HepG2 (cell line): ENCODE results near the gene EPHA2. TPM values are rescaled to one million over a fixed set of nuclear protein-coding genes. Genes with fewer than 3 reads are reported as not detected.
A peak's percentile ranks its signal among the peaks of the same experiment; 100 is the strongest.

Experiments used
- ATAC-seq: fragments of 200-7000 bp; cut with Tn5 transposase; 3 replicates; pipeline ENCODE4 v1.9.1; 2020; ENCODE audit warnings: mild to moderate bottlenecking, moderate library complexity
- BruUV-seq: library from RNA; stranded (reverse); fragments of 400-500 nt; replicated peaks from 2 replicates; lab custom pipeline; 2021; lab: Mats Ljungman, UMichigan
- CTCF ChIA-PET: fragments of 300-600 bp; formaldehyde crosslinking; extraction: SDS; loops from one replicate; lab custom pipeline; 2021; ENCODE audit warnings: low total read pairs, inconsistent platforms, low intra/inter-chr PET ratio; lab: Yijun Ruan, JAX
- POLR2A ChIA-PET: fragments of 350-600 bp; sonication (Branson Sonifier 250); formaldehyde crosslinking; loops from one replicate; lab custom pipeline; 2020; ENCODE audit warnings: antibody characterized with exemption, inconsistent platforms; lab: Yijun Ruan, JAX
- DNase-seq: peaks from one replicate; pipeline ENCODE4 v3.0.0-alpha.2; 2015; ENCODE audit warnings: low spot score
- FAIRE-seq: peaks from 3 replicates; lab custom pipeline; 2011; peaks lifted over from hg19 to GRCh38; lab: Jason Lieb, UNC
- H2AFZ ChIP-seq: one replicate; pipeline ENCODE4 v1.6.1; 2011; ENCODE audit warnings: low read length, inconsistent platforms
- H3K27ac ChIP-seq: fragments of 300-600 bp; 3 replicates; pipeline ENCODE4 v1.8.0; 2011; ENCODE audit warnings: mixed run types, mild to moderate bottlenecking, mixed read lengths, low read length, inconsistent platforms; ENCODE audit not compliant: insufficient read depth; ENCODE audit errors: extremely low read length
- H3K27me3 ChIP-seq, 2 experiments: fragments of 200-600 bp in 1 of 2; 2 replicates in 1 of 2; 3 replicates in 1 of 2; pipeline versions ENCODE4 v1.6.0 to v1.8.0; 2011; ENCODE audit warnings: low read length in 2 of 2, mild to moderate bottlenecking in 2 of 2, moderate library complexity in 2 of 2, inconsistent platforms in 1 of 2; ENCODE audit not compliant: insufficient read depth in 2 of 2, control insufficient read depth in 1 of 2
- H3K36me3 ChIP-seq, 2 experiments: fragments of 200-600 bp in 1 of 2; replicated peaks in 1 of 2; 2 replicates in 1 of 2; 3 replicates in 1 of 2; pipeline versions ENCODE4 v1.5.1 to v1.8.0; 2011; ENCODE audit warnings: low read length in 2 of 2, inconsistent platforms in 1 of 2; ENCODE audit not compliant: insufficient read depth in 2 of 2, control insufficient read depth in 1 of 2
- H3K4me1 ChIP-seq: 2 replicates; pipeline ENCODE4 v1.5.1; 2012; ENCODE audit warnings: low read length, inconsistent platforms; ENCODE audit not compliant: insufficient read depth
- H3K4me2 ChIP-seq: 2 replicates; pipeline ENCODE4 v1.6.0; 2011; ENCODE audit warnings: low read depth, low read length, inconsistent platforms
- H3K4me3 ChIP-seq, 3 experiments: fragments of 200-600 bp in 1 of 3; sonication (generic), shearing (Covaris generic) in 1 of 3; replicated peaks in 1 of 3; 2 replicates each; pipeline ENCODE4 v1.5.1; 2011 to 2016; ENCODE audit warnings: low read length in 3 of 3, inconsistent platforms in 2 of 3, low read depth in 2 of 3, mild to moderate bottlenecking in 2 of 3, control low read depth in 1 of 3, mixed read lengths in 1 of 3; ENCODE audit not compliant: insufficient read depth in 1 of 3
- H3K79me2 ChIP-seq: one replicate; pipeline ENCODE4 v1.6.1; 2011; ENCODE audit warnings: low read length, inconsistent platforms; ENCODE audit not compliant: insufficient read depth
- H3K9ac ChIP-seq: 2 replicates; pipeline ENCODE4 v1.6.0; 2011; ENCODE audit warnings: mild to moderate bottlenecking, low read depth, low read length, inconsistent platforms; ENCODE audit not compliant: insufficient read depth
- H3K9me3 ChIP-seq: 2 replicates; pipeline ENCODE4 v1.5.1; 2012; ENCODE audit warnings: mild to moderate bottlenecking, low read length
- H4K20me1 ChIP-seq: 2 replicates; pipeline ENCODE4 v1.6.0; 2011; ENCODE audit warnings: inconsistent platforms, mild to moderate bottlenecking, low read length, moderate library complexity; ENCODE audit not compliant: insufficient read depth
- AGO2 ChIP-seq: fragments of 200-400 bp; formaldehyde crosslinking; optimal IDR thresholded peaks from 2 replicates; pipeline ENCODE3; 2017; ENCODE audit warnings: mild to moderate bottlenecking, low read depth, low read length, moderate library complexity
- JUNB ChIP-seq: sonication (generic); formaldehyde crosslinking; IDR thresholded peaks from 2 replicates; pipeline ENCODE4 v1.8.0; 2022; ENCODE audit warnings: missing genetic modification reagents, mild to moderate bottlenecking, borderline replicate concordance
- NCOA2 ChIP-seq: sonication (generic); formaldehyde crosslinking; IDR thresholded peaks from 2 replicates; pipeline ENCODE4 v1.8.0; 2022; ENCODE audit warnings: inconsistent platforms
- POLR2G ChIP-seq: fragments of 200-400 bp; formaldehyde crosslinking; IDR thresholded peaks from 2 replicates; pipeline ENCODE4 v1.6.1; 2018; ENCODE audit warnings: mild to moderate bottlenecking, low read depth, low read length, moderate library complexity
- RBFOX2 ChIP-seq: fragments of 200-400 bp; formaldehyde crosslinking; IDR thresholded peaks from 2 replicates; pipeline ENCODE4 v1.6.1; 2017; ENCODE audit warnings: low read depth, mild to moderate bottlenecking, low read length
- RBM22 ChIP-seq: fragments of 200-400 bp; formaldehyde crosslinking; optimal IDR thresholded peaks from 2 replicates; pipeline ENCODE3; 2017; ENCODE audit warnings: mild to moderate bottlenecking, low read length, moderate library complexity
- ZFYVE20 ChIP-seq: sonication (generic); formaldehyde crosslinking; IDR thresholded peaks from 2 replicates; pipeline ENCODE4 v1.8.0; 2023; ENCODE audit warnings: low read depth, mild to moderate bottlenecking, moderate library complexity, missing genetic modification reagents, borderline replicate concordance
- WGBS: methylation state at CpG from one replicate; pipeline ENCODE4 v1.1.6; 2017; ENCODE audit warnings: low lambda C conversion rate; 5-methylcytosine and 5-hydroxymethylcytosine counted together
- in situ Hi-C: cut with HindIII; loops from 2 replicates; pipeline ENCODE4 v1.10.0; 2017; ENCODE audit warnings: low pct_unique_long_range_greater_than_20kb; ENCODE audit not compliant: extremely low pct_ligation_motif_present
- intact Hi-C: fragments of 100-400 bp; cut with micrococcal nuclease; formaldehyde crosslinking; loops from one replicate; pipeline ENCODE4 v1.10.0; 2022; ENCODE audit not compliant: unreplicated experiment
- polyA plus RNA-seq, 8 experiments: library from polyadenylated mRNA; depleted of rRNA in 3 of 8; stranded (reverse) in 7 of 8; unstranded in 1 of 8; fragments of >200 nt; fragmentation: Illumina TruSeq in 4 of 8; extraction: Trizol in 4 of 8; gene quantifications; 2 replicates each; pipeline versions ENCODE4 v1.2.1 to v1.2.3, GENCODE V29; 2011 to 2016; ENCODE audit warnings: low read depth in 4 of 8, missing spikeins in 1 of 8, mixed read lengths in 1 of 8; ENCODE audit not compliant: insufficient read depth in 1 of 8
- total RNA-seq, 5 experiments: library from RNA; depleted of rRNA; stranded (reverse); fragments of >200 nt; fragmentation: Illumina TruSeq; extraction: Trizol; gene quantifications; 2 replicates each; pipeline ENCODE4 v1.2.3, GENCODE V29; 2016; ENCODE audit warnings: low read depth in 1 of 5
- TF ChIP-seq, protein P1 (sequence below): sonication (generic); formaldehyde crosslinking; IDR thresholded peaks from 2 replicates; pipeline ENCODE4 v1.4.0; 2020; ENCODE audit warnings: missing genetic modification reagents

The EPHA2 gene
- total and polyA plus RNA-seq, 2 of the 13 experiments (the other 11 are each of a cell fraction or from before 2014, with no cell fraction given), result 33.6 to 53.6 TPM

DNA sequence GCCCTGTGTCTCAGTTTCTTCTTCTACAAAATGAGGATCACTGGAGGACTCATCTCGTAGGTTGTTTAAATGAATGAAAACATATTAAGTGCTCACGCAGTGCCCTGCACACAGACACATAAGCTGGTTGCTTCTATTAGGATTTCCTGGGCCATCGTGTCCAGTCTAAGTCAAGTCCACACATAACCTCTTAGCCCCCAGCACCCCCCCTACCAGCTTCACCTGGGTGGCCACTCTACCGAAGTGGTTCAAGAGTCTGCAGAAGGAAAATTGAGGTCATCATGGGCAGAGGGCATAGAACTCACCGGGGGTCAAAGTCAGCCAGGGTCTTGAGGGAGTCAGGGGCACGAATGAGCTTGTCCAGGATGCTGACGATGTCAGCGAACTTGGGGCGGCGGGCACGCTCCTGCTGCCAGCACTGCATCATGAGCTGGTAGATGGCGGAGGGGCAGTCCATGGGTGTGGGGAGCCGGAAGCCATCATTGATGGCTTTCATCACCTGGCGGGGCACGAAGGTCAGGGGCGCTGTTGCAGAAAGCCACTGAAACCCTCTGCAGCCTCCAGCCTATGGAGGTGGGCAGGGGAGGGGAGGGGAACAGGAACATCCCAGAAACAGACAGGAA lies 25.8 kb downstream of the EPHA2 start:
- Histone ChIP-seq H3K4me1 (no peaks in the 10 kb centered on the region), H3K9ac (no peak overlapping the region), H3K27me3 (no peaks in the 10 kb centered on the region), H3K79me2 (no peaks in the 10 kb centered on the region), H3K36me3 (peaks cover 76 to 94% of the 10 kb centered on the region in 2 experiments), H3K9me3 (no peaks in the 10 kb centered on the region), H4K20me1 (peaks cover 27% of the 10 kb centered on the region), H3K4me3 (no peak overlapping the region), H3K27ac (no peak overlapping the region), H3K4me2 (no peak overlapping the region), H2AFZ (no peak overlapping the region)
- TF ChIP-seq AGO2, result peak; percentile 69
- no peak for TF ChIP-seq JUNB (CRISPR knock-in tag)
- 0 out of 2 replicates have a peak, but pooled peaks have one; percentile 28 for TF ChIP-seq POLR2G
- no peak for TF ChIP-seq ZFYVE20 (CRISPR knock-in tag)
- TF ChIP-seq RBM22, result peak; percentile 76
- TF ChIP-seq NCOA2 (CRISPR knock-in tag), result no peak
- FAIRE-seq, result no peak
- CTCF ChIA-PET, result no interaction called here
- POLR2A ChIA-PET, result interaction anchor here (0.7 to 1.0 kb wide), 2 partner anchors 25 to 27 kb away, joined by 3 read pairs; no protein-coding TSS in a partner anchor
- in situ Hi-C loops, result no loop called here
- WGBS, result 97% methylated on average over 16 of the region's 16 CpGs
- no peak for ATAC-seq
- no TSS peak for BruUV-seq
- intact Hi-C loops, result no loop called here
- DNase-seq, result no peak

DNA sequence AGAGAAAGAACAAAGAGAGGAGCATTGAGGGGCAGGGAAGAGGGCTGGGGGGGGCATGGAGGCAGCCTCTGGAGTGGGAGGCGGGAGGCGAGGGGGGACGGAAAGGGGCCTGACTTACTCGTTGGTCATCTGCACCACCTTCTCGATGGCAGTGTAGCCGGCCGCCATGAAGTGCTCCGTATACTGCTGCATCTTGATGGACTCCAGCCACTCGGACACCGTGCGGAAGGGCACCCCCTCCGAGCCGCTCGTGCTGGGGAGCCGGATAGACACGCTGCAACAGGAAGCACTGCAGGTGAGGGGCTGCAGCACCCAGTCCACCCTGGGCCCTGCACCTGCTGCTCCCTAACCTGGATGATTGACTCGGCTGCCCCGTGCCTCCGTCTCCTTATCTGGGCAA lies 26.6 kb downstream of the EPHA2 start:
- no TSS peak for BruUV-seq
- Histone ChIP-seq H3K27ac (no peak overlapping the region), H3K4me2 (no peak overlapping the region), H2AFZ (no peak overlapping the region), H3K4me1 (no peaks in the 10 kb centered on the region), H3K79me2 (no peaks in the 10 kb centered on the region), H3K27me3 (no peaks in the 10 kb centered on the region), H3K9me3 (no peaks in the 10 kb centered on the region), H3K4me3 (no peak overlapping the region), H3K36me3 (peaks cover 73 to 94% of the 10 kb centered on the region in 2 experiments), H4K20me1 (peaks cover 30% of the 10 kb centered on the region), H3K9ac (no peak overlapping the region)
- intact Hi-C loops, result no loop called here
- DNase-seq, result no peak
- WGBS, result over 99% methylated on average over 19 of the region's 19 CpGs
- FAIRE-seq, result no peak
- in situ Hi-C loops, result no loop called here
- ATAC-seq, result no peak
- TF ChIP-seq, protein P1, sequence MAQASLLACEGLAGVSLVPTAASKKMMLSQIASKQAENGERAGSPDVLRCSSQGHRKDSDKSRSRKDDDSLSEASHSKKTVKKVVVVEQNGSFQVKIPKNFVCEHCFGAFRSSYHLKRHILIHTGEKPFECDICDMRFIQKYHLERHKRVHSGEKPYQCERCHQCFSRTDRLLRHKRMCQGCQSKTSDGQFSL (CRISPR knock-in tag), result no peak
- TF ChIP-seq RBFOX2 (peak; percentile 52; the same call in 1 of the 2 replicates), AGO2 (peak; percentile 44)
- POLR2A ChIA-PET, result no interaction called here
- CTCF ChIA-PET, result no interaction called here
